ENCODE measurements around the gene SLC16A13. TPM values are rescaled to one million over a fixed set of nuclear protein-coding genes. Genes with fewer than 3 reads are reported as not detected.

SLC16A13 gene
- total and polyA plus RNA-seq, 10 of the 15 experiments (the other 5 are each of a cell fraction or from before 2014, with no cell fraction given): 0.34 to 12.1 (median 3.3) TPM

GRCh38 chr17:7014261-7014994 lies 21.4 kb upstream of the SLC16A13 start (continued):
- no peak for TF ChIP-seq IRF5 (IDR thresholded peaks at IDR 0.05; ENCODE audit: borderline replicate concordance)
- peak; percentile 69 for TF ChIP-seq RELA (IDR thresholded peaks at IDR 0.05; ENCODE audit: borderline replicate concordance, partially characterized antibody)
- TF ChIP-seq E4F1 (IDR thresholded peaks at IDR 0.05; ENCODE audit: borderline replicate concordance, partially characterized antibody): peak; percentile 25
- TF ChIP-seq ZNF384 (IDR thresholded peaks at IDR 0.05; ENCODE audit: borderline replicate concordance, low read depth, low read length): no peak
- no peak for TF ChIP-seq ZNF207 (IDR thresholded peaks at IDR 0.05; ENCODE audit: borderline replicate concordance)
- TF ChIP-seq YY1 (IDR thresholded peaks at IDR 0.05; ENCODE audit: low read depth, low read length): peak; percentile 30
- no peak for TF ChIP-seq NR2C1 (IDR thresholded peaks at IDR 0.05)
- TF ChIP-seq PAX5 (IDR thresholded peaks at IDR 0.05; ENCODE audit: borderline replicate concordance, low read depth, low read length): peak; percentile 26; the same call in 1 of the 2 replicates
- TF ChIP-seq KAT2A (conservative IDR thresholded peaks at IDR 0.05; ENCODE audit: control insufficient read depth, low read depth, low read length): no peak
- peak; percentile 64; the same call in 1 of the 2 replicates for TF ChIP-seq SMARCA5 (IDR thresholded peaks at IDR 0.05)
- peak; percentile 86 for TF ChIP-seq MLLT1 (IDR thresholded peaks at IDR 0.05)
- TF ChIP-seq, protein P1, sequence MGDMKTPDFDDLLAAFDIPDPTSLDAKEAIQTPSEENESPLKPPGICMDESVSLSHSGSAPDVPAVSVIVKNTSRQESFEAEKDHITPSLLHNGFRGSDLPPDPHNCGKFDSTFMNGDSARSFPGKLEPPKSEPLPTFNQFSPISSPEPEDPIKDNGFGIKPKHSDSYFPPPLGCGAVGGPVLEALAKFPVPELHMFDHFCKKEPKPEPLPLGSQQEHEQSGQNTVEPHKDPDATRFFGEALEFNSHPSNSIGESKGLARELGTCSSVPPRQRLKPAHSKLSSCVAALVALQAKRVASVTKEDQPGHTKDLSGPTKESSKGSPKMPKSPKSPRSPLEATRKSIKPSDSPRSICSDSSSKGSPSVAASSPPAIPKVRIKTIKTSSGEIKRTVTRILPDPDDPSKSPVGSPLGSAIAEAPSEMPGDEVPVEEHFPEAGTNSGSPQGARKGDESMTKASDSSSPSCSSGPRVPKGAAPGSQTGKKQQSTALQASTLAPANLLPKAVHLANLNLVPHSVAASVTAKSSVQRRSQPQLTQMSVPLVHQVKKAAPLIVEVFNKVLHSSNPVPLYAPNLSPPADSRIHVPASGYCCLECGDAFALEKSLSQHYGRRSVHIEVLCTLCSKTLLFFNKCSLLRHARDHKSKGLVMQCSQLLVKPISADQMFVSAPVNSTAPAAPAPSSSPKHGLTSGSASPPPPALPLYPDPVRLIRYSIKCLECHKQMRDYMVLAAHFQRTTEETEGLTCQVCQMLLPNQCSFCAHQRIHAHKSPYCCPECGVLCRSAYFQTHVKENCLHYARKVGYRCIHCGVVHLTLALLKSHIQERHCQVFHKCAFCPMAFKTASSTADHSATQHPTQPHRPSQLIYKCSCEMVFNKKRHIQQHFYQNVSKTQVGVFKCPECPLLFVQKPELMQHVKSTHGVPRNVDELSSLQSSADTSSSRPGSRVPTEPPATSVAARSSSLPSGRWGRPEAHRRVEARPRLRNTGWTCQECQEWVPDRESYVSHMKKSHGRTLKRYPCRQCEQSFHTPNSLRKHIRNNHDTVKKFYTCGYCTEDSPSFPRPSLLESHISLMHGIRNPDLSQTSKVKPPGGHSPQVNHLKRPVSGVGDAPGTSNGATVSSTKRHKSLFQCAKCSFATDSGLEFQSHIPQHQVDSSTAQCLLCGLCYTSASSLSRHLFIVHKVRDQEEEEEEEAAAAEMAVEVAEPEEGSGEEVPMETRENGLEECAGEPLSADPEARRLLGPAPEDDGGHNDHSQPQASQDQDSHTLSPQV (IDR thresholded peaks at IDR 0.05): peak; percentile 92
- TF ChIP-seq RFX5 (IDR thresholded peaks at IDR 0.05; ENCODE audit: low read depth, low read length): peak; percentile 40
- TF ChIP-seq, protein P2, sequence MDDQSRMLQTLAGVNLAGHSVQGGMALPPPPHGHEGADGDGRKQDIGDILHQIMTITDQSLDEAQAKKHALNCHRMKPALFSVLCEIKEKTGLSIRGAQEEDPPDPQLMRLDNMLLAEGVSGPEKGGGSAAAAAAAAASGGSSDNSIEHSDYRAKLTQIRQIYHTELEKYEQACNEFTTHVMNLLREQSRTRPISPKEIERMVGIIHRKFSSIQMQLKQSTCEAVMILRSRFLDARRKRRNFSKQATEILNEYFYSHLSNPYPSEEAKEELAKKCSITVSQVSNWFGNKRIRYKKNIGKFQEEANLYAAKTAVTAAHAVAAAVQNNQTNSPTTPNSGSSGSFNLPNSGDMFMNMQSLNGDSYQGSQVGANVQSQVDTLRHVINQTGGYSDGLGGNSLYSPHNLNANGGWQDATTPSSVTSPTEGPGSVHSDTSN (IDR thresholded peaks at IDR 0.05; ENCODE audit: insufficient replicate concordance, low read depth, low read length): no peak
- TF ChIP-seq ZZZ3 (IDR thresholded peaks at IDR 0.05; ENCODE audit: control insufficient read depth, insufficient read length, low read depth): no peak
- no peak for TF ChIP-seq ZNF217 (IDR thresholded peaks at IDR 0.05)
- peak; percentile 27 for TF ChIP-seq MEF2B (IDR thresholded peaks at IDR 0.05; ENCODE audit: partially characterized antibody, poor library complexity, severe bottlenecking)
- TF ChIP-seq ETV6 (conservative IDR thresholded peaks at IDR 0.05 in 1 of 2, IDR thresholded peaks at IDR 0.05 in 1 of 2; ENCODE audit: borderline replicate concordance in 1 of 2, low read depth in 1 of 2): peak in 1 of 2 experiments; percentile 65; a peak in 1 of 4 replicates

All from GM12878 (cell line).